GM21723 (cell line): ENCODE results near the gene SREBF2.

Experiments
- ATAC-seq: cut with Tn5 transposase; IDR thresholded peaks from one replicate; pipeline ENCODE4 v1.9.1; 2021; ENCODE audit warnings: mild to moderate bottlenecking, moderate library complexity; ENCODE audit not compliant: unreplicated experiment

SREBF2 gene

DNA sequence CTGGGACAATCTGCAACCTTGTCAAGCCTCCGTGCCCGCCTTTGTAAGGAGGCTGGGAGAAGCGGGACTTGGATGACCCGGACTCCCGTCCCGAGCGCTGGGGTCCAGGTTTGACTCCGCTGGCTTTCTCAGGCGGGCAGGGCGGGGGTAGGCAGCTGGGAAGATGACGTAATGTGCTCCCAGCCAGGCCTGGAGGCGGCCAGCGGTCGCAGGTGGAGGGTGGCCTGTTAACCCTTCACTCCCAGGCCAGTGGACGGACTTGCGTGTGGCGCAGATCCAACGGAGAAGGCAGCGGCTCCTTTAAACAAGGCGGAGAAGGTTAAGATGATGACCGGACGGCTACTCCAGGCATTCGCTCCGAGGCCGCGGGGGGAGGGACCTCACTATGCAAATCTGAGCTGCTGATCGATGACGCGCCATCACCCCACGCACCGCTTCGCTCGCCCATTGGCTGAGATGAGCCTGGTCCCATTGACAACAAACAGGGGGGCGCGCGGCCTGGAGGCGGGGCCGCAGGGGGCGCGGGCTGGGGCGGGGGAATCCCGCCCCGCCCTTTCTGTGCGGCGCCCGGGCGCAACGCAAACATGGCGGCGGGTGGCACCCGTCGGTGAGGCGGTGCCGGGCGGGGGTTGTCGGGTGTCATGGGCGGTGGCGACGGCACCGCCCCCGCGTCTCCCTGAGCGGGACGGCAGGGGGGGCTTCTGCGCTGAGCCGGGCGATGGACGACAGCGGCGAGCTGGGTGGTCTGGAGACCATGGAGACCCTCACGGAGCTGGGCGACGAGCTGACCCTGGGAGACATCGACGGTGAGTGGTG is at the start of gene SREBF2:
TSS of gene SREBF2 (plus strand) at position 553 of the 816 bp plus-strand sequence. CDS start at position 719, 166 bp downstream.
- ATAC-seq, result peak; percentile 83

DNA sequence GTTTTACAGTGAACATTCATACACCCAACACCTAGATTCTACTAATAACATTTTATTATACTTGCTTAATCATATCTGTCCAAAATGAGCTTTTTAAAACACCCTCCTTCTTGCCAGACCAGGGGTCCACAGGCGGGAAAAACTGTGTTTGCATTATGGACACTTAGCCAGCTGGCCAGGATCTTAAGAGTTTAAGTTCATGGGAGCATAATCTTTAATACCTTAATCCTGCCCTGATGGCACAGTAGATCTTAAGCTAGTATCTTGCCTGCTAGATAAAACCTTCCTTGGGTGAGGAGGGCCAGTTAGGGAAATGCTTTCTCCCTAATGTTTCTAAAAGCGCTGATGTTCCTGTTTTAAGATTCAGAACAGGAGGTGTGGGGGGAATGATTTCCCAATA is 45.6 kb upstream of the SREBF2 start:
- ATAC-seq, result no peak

DNA sequence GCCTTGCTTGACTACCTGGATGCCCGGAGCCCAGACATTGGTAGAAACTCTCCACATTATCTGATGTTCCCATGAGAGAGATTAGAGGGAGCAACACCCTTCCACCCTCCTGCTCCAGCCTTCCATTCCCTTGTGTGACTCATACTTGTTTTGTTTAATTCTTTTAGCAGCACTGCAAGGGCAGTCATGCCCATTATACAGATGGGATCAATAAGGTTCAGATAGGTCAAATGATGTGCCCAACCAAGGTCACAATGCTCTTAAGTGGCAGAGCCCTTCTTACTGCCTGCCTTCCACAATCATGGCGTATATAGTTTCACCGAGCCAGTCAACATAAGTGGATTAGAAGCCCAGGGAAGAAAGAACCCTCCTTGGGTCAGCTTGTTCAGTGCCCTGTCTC is 39.0 kb upstream of the SREBF2 start:
- ATAC-seq, result no peak

DNA sequence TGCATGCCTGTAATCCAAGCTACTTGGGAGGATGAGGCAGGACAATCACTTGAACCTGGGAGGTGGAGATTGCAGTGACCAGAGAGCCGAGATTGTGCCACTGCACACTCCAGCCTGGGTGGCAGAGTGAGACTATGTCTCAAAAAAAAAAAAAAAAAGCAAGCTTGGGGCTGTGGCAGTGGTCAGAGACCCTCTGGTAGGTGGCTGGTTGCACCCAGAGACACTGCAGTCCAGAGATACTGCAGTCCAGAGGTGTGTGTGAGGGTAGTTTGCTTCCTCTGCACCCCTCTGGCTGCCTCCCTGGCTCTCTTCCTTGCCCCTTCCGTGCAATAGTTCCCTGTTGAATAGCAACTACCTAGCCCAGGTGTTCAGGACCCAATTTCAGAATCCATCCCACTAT is 34.2 kb upstream of the SREBF2 start:
- no peak for ATAC-seq

DNA sequence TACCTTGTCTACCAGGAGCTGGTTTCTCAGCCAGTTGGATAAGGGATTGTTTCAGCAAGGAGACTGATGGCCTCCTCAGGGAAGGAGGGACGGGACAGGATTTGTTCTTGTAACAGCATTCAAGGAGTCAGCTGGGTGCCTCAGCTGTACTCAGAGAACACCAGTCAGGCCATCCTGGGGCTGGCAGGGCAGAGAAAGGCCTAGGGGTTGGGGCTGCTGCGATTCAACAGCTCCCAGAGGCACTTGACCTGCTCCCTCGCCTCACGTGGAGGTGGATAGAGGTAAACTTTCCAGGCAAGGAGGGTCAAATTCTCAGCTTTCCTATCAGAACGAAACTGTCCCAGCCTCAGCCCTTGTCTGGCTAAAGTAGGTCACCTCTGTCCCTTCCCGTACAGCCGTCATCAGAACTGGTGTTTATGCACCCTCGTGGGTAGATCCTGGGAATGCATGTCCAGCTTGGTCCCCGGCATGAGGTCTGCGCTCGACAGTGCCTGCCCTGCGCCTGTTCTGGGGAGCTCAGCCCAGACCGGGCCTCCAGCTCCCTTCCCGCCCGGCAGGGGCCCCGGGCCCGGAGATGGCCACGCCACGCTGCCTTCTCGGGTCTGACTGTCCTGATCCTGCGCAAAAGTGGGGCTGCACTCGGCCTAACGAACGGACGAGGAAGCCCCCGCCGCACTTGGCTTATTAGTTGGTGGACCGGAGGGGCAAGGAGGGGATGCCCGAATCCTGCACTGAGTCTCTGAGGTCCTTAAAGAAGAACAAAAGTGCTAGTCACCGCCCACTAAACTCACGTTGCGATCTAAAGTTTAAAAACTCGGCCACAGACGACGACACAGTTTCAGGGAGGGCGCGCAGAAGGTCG is 33.2 kb upstream of the SREBF2 start:
- ATAC-seq, result peak; percentile 26

DNA sequence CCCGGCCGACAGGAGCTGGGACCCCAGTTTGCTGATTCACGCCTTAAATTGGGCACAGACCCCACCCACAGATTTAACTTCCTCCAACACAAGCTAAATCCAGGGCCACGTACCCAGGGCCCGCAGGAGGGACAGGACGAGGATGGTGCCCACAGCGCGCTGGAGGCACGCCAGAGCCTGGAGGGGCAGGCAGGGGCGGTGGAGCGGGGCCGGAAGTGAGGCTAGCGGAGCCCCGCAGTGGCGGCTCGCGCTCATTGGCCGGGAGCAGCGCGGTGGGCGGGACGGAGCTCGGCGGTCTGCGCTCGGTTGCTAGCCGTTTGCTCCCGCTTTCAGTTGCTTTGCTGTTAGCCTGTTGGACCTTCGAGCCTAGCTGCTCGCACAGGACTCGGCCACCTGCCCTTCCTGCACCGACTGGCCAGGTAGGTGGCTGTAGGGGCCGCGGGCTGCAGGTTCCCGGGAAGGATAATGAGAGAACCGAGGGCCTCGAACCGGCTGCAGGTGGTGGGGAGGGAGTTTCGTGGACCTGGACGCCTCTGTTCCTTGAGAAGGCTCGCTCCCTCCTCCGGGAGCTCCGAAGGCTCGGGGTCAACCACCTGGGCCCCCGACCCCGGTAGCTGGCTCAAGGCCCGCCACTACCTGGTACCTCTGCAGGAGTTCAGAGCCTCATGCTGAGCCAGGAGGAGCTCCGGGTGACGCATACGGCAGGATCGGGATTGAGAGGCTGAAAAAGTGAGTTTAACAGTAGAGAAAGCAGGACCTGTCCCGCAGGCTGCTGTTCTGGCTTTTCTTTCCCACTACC is 32.4 kb upstream of the SREBF2 start, which contains the start of gene CCDC134:
TSS of gene CCDC134 (plus strand) at position 332 of the 799 bp plus-strand sequence. CDS start 8,212 bp downstream, outside the sequence.
- peak; percentile 80 for ATAC-seq

DNA sequence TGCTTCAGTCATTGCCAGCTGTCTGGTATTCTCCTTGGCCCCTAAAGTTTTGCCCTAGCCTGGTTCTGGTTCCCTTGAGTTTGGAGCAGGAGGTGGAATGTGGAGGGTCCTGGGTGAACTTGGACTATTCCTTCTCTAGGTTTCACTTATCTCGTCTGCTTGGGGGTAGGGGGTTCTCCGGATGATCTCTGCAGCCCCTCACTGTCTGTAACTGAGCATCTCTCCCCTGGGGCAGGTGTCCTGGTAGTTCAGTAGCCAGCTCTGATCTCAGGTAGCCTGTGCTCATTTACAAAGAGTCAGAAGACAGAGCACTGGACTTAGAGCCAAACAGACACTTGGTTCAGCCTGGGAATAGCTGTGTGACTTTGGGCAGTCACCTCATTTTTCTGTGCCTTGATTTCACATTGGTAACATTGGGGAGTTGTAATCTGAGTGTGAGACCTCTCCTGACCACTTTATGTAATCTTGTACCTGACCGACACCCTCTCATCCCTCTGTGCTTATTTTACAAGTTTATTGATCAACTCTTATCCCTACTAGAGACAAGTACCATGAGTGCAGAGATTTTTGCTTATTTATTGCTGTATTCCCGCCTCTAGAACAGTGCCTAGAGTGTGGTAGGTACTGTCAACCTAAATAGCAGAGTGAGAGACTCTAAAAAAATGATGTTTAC is 31.6 kb upstream of the SREBF2 start:
- peak; percentile 4 for ATAC-seq

DNA sequence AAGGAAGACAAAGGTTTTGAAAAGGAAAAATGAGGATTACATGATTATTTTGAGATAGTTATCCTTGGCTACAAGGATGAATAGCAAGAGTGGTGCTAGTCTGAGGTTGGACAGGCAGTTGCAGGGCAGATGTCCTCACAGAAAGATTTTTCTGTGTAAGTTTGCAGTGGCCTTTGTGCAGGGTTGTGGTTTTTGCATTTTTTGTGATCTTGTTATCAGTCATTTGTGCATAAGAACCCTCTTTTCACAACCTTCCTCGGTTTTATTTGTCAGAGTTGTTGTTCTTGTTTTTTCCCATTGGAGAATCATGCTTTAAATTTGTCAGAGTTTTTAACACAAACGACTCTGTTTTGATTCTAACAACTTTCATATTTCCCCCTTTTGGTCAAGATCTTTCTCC is 31.0 kb upstream of the SREBF2 start:
- no peak for ATAC-seq

DNA sequence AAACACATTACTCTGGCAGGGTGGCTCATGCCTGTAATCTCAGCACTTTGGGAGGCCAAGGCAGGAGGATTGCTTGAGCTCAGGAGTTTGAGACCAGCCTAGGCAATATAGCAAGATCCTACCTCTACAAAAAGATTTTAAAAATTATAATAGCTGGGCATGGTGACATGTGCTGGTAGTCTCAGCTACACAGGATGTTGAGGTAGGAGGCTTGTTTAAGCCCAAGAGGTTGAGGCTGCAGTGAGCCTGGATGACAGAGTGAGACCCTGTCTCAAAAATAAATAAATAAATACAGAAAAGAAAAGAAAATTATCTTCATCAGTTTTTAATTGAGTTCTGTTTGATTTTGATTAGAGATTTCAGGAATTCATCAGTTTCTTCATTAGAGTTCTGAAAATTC is 27.3 kb upstream of the SREBF2 start:
- ATAC-seq, result no peak

DNA sequence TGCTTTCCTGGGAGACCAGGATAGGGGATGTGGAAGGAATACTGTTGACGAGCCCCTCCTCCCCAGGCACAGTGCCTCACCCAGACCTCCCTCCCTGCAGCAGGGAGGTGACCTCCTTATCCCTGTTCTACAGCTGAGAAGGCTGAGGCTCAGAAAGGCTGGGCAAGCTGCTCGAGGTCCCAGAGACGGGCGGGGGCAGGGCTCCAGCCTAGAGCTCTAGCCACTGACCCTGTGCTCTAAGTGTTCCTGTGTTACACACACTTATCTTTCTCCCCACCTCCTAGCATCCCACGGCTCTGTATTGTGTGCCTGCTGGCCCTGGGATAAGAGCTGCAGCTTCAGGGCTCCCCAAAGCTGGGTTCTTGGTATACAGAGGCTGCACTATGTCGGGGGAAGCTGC is 24.5 kb upstream of the SREBF2 start:
- ATAC-seq, result no peak

DNA sequence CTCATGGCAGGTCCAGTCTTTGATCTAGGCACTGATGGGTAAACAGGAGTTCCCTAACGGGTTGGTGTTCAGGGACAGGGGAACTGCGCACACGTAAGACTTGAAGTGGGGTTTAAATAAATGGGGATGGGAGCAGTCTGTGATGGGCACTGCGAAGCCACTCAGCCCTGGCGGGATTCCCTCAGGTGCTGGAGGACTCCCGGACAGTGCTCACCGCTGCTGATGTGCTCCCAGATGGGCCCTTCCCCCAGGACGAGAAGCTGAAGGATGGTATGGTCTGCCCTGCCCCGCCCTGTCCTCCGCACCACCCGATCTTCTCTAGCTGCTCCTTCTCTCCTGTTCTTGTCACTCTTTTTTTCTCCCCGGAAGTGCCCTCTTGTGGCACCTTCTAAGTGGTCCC is 22.9 kb upstream of the SREBF2 start:
- ATAC-seq, result no peak

DNA sequence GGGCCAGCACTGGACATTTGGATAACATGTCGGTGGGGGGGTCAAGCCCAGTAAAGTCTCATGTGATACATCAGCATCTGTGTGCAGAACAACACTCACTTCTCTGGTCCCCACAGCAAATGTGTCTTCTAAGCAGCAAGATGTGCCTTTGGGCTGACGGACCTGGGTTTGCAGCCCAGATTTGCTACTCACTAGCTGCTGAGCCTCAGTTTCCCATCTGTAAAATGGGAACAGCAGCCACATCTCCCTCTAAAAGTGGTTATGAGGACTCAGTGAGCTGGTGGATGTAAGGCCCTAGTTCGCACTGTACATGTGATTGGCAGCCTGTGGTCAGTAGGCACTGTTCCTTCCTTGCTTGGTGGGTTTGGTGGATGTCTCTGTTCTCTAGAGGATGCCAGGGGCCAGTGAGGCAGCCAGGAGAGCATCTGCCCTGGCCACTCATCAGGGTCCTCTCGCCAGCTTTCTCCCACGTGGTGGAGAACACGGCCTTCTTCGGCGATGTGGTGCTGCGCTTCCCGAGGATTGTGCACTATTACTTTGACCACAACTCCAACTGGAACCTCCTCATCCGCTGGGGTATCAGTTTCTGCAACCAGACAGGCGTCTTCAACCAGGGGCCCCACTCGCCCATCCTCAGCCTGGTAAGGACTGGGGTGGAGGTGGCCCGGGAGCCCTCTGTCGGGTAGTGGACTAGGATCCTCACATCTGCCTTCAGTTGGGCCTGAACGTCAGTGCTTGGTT is 19.9 kb upstream of the SREBF2 start:
- ATAC-seq, result no peak

DNA sequence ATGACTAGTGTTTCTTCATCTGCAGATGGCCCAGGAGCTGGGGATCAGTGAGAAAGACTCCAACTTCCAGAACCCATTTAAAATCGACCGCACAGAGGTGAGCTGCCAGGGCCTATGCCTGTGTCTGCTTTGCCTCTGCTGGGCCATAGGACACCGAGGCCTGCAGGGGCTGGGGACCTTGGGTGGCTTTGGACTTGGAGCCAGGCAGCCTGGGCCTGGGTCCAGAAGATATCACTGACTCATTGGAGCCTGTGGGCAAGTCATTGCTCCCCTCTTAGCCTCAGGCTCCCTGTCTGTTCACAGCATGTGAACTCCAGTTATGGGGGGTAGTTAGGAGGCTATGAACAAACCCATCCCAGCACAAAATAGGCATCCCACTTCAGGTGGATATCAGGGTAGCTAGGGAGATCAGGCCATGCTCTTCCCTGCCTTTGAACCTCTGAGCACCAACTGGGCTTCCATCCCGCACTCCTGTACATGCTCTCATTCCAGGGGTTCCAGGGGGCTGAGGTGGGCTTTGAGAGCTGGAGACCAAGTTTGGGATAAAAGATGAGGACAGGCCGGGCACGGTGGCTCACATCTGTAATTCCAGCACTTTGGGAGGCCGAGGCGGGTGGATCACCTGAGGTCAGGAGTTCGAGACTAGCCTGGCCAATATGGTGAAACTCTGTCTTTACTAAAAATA is 19.0 kb upstream of the SREBF2 start:
- no peak for ATAC-seq

DNA sequence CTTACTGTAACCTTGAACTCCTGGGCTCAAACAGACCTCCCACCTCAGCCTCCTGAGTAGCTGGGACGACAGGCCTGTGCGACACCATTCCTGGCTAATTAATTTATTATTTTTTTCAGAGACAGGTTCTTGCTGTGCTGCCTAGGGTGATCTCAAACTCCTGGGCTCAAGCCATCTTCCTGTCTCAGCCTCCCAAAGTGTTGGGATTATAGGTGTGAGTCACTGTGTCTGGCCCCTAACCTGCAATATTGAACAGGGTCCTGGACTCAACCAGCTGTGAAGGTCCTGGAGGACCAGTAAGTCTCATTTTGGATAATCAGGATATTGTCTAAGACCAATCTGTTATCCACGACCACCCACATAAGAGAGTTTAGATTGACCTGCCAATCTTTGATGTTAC is 17.2 kb upstream of the SREBF2 start:
- ATAC-seq, result no peak

DNA sequence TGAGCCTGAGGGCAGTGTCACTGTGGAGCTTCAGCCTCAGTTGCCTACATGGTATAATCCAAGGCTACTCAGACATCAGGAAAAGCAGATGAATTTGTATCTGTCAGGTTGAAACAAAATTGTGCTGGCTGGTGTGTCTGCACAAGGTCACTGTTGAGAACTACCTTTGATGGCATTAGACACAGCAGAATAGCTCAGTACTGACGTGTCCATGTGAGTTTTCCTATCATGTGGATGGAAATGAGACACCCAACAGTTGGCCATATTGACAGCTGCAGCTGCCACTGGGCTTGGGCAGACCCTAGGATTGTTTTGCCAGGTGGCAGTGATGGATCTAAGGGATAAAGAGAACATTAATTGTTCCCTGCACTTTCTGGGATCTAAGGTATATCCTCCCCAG is 16.7 kb upstream of the SREBF2 start:
- no peak for ATAC-seq

DNA sequence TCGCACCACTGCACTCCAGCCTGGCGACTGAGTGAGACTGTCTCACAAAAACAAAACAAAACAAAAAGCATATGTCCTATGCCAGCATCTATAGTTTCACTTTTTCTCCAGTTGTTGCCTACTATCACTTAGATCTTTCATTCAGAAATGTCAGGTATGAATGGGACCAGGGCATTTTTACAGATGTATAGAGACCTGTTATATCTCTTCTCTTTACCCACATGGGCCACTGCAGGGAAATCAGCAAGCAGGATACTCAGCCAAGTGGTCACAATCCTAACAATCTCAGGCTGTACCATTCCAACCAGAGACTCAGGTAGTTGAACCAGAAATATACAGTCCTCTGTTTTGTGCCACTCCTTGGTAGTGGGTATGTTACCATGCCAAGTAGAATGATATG is 16.0 kb upstream of the SREBF2 start:
- ATAC-seq, result no peak

DNA sequence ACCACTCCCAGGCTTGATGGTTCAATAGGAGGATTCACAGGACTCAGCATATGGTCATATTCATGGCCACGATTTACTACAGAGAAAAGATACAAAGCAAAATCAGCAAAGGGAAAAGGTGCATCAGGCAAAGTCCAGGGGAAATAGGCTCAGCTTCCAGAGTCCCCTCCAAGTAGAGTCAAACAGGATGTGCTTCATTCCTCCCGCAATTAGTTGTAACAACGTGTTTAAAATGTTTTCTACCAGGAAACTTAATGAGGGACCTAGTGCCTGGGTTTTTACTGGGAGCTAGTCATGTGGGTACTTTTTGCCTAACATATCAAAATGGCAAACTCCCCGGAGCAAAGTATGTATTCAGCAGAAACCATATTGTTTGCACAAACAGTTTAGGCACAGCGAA is 14.9 kb upstream of the SREBF2 start:
- ATAC-seq, result no peak

DNA sequence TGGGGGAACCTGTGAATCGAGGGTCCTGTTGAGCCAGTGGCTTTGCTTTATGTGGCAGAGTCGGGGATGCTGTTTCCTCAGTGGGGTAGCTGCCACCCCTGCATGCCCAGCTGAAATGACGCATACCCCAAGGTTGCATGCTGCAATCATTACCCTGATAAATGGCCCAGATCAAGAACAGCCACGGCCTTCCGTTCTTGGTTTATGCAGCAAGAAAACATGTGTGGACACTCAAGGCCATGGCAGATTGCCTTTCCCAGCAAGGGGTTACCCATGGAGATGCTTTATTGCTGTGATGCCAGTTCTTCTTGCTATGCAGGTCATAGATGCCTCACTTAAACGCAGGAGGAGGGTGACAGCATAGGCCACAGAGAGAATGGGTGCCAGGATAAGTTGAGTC is 14.3 kb upstream of the SREBF2 start:
- ATAC-seq, result no peak

DNA sequence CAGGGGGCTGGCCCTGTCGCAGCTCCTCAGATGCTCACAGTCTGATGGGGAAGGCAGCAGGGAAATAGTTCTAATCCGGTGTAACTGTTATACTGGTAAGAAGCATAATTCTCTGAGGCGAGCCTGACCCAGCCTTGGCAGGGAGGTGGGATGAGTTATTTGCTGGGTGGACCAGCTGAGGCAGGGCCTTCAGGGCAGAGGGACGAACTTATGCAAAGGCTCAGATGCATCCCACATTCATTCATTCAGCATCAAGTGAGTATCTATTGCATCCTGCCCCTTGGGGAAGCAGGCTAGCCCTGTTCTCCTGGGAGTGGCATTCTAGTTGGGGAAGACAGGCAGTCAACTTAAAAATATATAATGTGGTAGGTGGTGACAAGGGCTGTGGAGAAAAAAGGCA is 13.6 kb upstream of the SREBF2 start:
- no peak for ATAC-seq
